DOHH2 (cell line): ENCODE results near the gene PAM.
"Not testable (repeated sequence)": the region's sequence is repeated elsewhere in the genome, so short reads cannot be mapped to it uniquely, and the experiment has no call there.

Experiments
- H3F3A ChIP-seq: fragments of 200-600 bp; sonication (generic), shearing (Covaris generic); 2 replicates; pipeline ENCODE4 v1.6.0; 2016; ENCODE audit warnings: antibody characterized with exemption, mild to moderate bottlenecking; ENCODE audit not compliant: control insufficient read depth, insufficient read depth
- H3K27ac ChIP-seq: fragments of 200-600 bp; sonication (generic); 2 replicates; pipeline ENCODE4 v1.5.1; 2014; ENCODE audit warnings: low read depth, mild to moderate bottlenecking, low read length, moderate library complexity
- H3K27me3 ChIP-seq: fragments of 200-600 bp; sonication (generic); 2 replicates; pipeline ENCODE4 v1.6.1; 2014; ENCODE audit warnings: mild to moderate bottlenecking, low read length, mixed read lengths; ENCODE audit not compliant: control insufficient read depth
- H3K36me3 ChIP-seq: fragments of 200-600 bp; sonication (generic); 2 replicates; pipeline ENCODE4 v1.6.1; 2014; ENCODE audit warnings: mild to moderate bottlenecking, low read length, moderate library complexity, mixed read lengths; ENCODE audit not compliant: control insufficient read depth
- H3K4me1 ChIP-seq: fragments of 200-600 bp; sonication (generic); 2 replicates; pipeline ENCODE4 v1.6.1; 2014; ENCODE audit warnings: mild to moderate bottlenecking, low read length, mixed read lengths; ENCODE audit not compliant: control insufficient read depth
- H3K4me2 ChIP-seq: fragments of 200-600 bp; sonication (generic); 2 replicates; pipeline ENCODE4 v1.6.0; 2014; ENCODE audit warnings: mild to moderate bottlenecking, low read length, moderate library complexity
- H3K4me3 ChIP-seq: fragments of 200-600 bp; sonication (generic); 2 replicates; pipeline ENCODE4 v1.5.1; 2014; ENCODE audit warnings: mild to moderate bottlenecking, low read length, mixed read lengths
- H3K79me2 ChIP-seq: fragments of 200-600 bp; sonication (generic); 2 replicates; pipeline ENCODE4 v1.6.1; 2014; ENCODE audit warnings: mild to moderate bottlenecking, low read length, mixed read lengths; ENCODE audit not compliant: control insufficient read depth
- H3K9me2 ChIP-seq: fragments of 200-600 bp; sonication (generic); replicated peaks from 2 replicates; pipeline ENCODE4 v1.6.1; 2014; ENCODE audit warnings: mild to moderate bottlenecking, low read length, mixed read lengths; ENCODE audit not compliant: control insufficient read depth
- H3K9me3 ChIP-seq: fragments of 200-600 bp; sonication (generic); 2 replicates; pipeline ENCODE4 v1.6.1; 2014; ENCODE audit warnings: antibody characterized with exemption, low read length, mixed read lengths; ENCODE audit not compliant: control insufficient read depth, insufficient read depth
- H4K20me1 ChIP-seq: fragments of 200-600 bp; sonication (generic); 2 replicates; pipeline ENCODE4 v1.6.0; 2014; ENCODE audit warnings: low read depth, mild to moderate bottlenecking, antibody characterized with exemption, low read length, moderate library complexity; ENCODE audit not compliant: control insufficient read depth, insufficient read depth
- CTCF ChIP-seq: fragments of 200-600 bp; sonication (generic); IDR thresholded peaks from one replicate; pipeline ENCODE4 v1.5.1; 2014; ENCODE audit warnings: antibody characterized with exemption, mild to moderate bottlenecking, low read depth, low read length; ENCODE audit not compliant: poor library complexity, severe bottlenecking
- EZH2phosphoT487 ChIP-seq: fragments of 200-600 bp; sonication (generic); IDR thresholded peaks from 2 replicates; pipeline ENCODE4 v1.6.1; 2017; ENCODE audit warnings: borderline replicate concordance, mild to moderate bottlenecking, antibody characterized with exemption, low read length, moderate library complexity, mixed read lengths

Gene PAM

GRCh38 chr5:103066326-103066725, 311.2 kb downstream of the PAM start:
- Histone ChIP-seq H3K79me2 (no peaks in the 10 kb centered on the region), H3K9me2 (no peaks in the 10 kb centered on the region), H3F3A (no peaks in the 10 kb centered on the region), H3K4me1 (no peaks in the 10 kb centered on the region), H3K27me3 (no peaks in the 10 kb centered on the region; the same call in 1 of the 2 replicates), H3K4me3 (no peak overlapping the region), H3K9me3 (no peaks in the 10 kb centered on the region), H3K4me2 (no peak overlapping the region), H3K36me3 (no peaks in the 10 kb centered on the region), H4K20me1 (no peaks in the 10 kb centered on the region), H3K27ac (no peak overlapping the region)
- TF ChIP-seq CTCF (no peak), EZH2phosphoT487 (no peak)

GRCh38 chr5:103073500-103073899, 318.4 kb downstream of the PAM start:
- not testable (repeated sequence) for H3K36me3 ChIP-seq, H3K4me1 ChIP-seq, H3K4me2 ChIP-seq, H3K9me2 ChIP-seq, H3K27me3 ChIP-seq, H3K79me2 ChIP-seq, H3K27ac ChIP-seq, H4K20me1 ChIP-seq, H3K9me3 ChIP-seq, H3F3A ChIP-seq, H3K4me3 ChIP-seq

- no peaks in the 10 kb centered on the region for H3K36me3 ChIP-seq
- no peaks in the 10 kb centered on the region for H3F3A ChIP-seq
- no peak overlapping the region for H3K4me3 ChIP-seq
- no peaks in the 10 kb centered on the region for H3K27me3 ChIP-seq
- no peaks in the 10 kb centered on the region for H3K9me2 ChIP-seq
- H3K27ac ChIP-seq = no peak overlapping the region
- no peak overlapping the region for H3K4me2 ChIP-seq
- TF ChIP-seq EZH2phosphoT487 (no peak), CTCF (no peak)
- H3K4me1 ChIP-seq = no peaks in the 10 kb centered on the region
- no peaks in the 10 kb centered on the region for H4K20me1 ChIP-seq
- H3K79me2 ChIP-seq = no peaks in the 10 kb centered on the region
- peaks cover 2% of the 10 kb centered on the region; the same call in 1 of the 2 replicates for H3K9me3 ChIP-seq
Measured at GRCh38 chr5:103075442-103075841, 320.3 kb downstream of the PAM start.
